WTC11 (cell line): ENCODE data around the gene CDC5L. TPM values are rescaled to one million over a fixed set of nuclear protein-coding genes. Genes with fewer than 3 reads are reported as not detected.

Source experiments
- ATAC-seq: fragments of 200-7000 bp; cut with Tn5 transposase; 2 replicates; pipeline ENCODE4 v1.10.0; 2021; ENCODE audit warnings: mild to moderate bottlenecking, moderate library complexity
- CTCF ChIA-PET: fragments of 300-600 bp; sonication (Branson Sonifier 250); formaldehyde crosslinking; loops from one replicate; lab custom pipeline; 2021; ENCODE audit warnings: antibody characterized with exemption; lab: Charles Lee
- POLR2A ChIA-PET: fragments of 350-600 bp; sonication (Branson Sonifier 250); formaldehyde crosslinking; loops from one replicate; lab custom pipeline; 2021; ENCODE audit warnings: antibody characterized with exemption; lab: Charles Lee
- DNase-seq: peaks from one replicate; pipeline ENCODE4 v3.0.0; 2021; ENCODE audit warnings: low spot score
- H3K27ac Mint-ChIP-seq: 2 replicates; pipeline ENCODE4 v1.8.0; 2021; ENCODE audit warnings: mixed read lengths
- H3K27me3 Mint-ChIP-seq: 2 replicates; pipeline ENCODE4 v1.8.0; 2021; ENCODE audit warnings: low read depth, mild to moderate bottlenecking, moderate library complexity, mixed read lengths
- H3K36me3 Mint-ChIP-seq: 2 replicates; pipeline ENCODE4 v1.8.0; 2021; ENCODE audit warnings: mixed read lengths
- H3K4me1 Mint-ChIP-seq: 2 replicates; pipeline ENCODE4 v1.8.0; 2022; ENCODE audit warnings: mixed read lengths
- H3K4me3 Mint-ChIP-seq: 2 replicates; pipeline ENCODE4 v1.8.0; 2021; ENCODE audit warnings: mild to moderate bottlenecking, moderate library complexity, mixed read lengths
- H3K9me3 Mint-ChIP-seq: 2 replicates; pipeline ENCODE4 v1.8.0; 2021; ENCODE audit warnings: mixed read lengths
- AR ChIP-seq: fragments of 250-450 bp; sonication (Bioruptor Pico); IDR thresholded peaks from 2 replicates; pipeline ENCODE4 v1.9.0; 2021; ENCODE audit warnings: mild to moderate bottlenecking
- ARID4B ChIP-seq: sonication (generic); formaldehyde crosslinking; IDR thresholded peaks from 2 replicates; pipeline ENCODE4 v1.8.0; 2023; ENCODE audit warnings: missing genetic modification reagents, mild to moderate bottlenecking, borderline replicate concordance
- ATF6 ChIP-seq: sonication (generic); formaldehyde crosslinking; IDR thresholded peaks from 2 replicates; pipeline ENCODE4 v1.8.1; 2023; ENCODE audit warnings: mild to moderate bottlenecking, missing genetic modification reagents
- E2F4 ChIP-seq: sonication (generic); formaldehyde crosslinking; IDR thresholded peaks from 2 replicates; pipeline ENCODE4 v1.8.1; 2022; ENCODE audit warnings: low read depth, mild to moderate bottlenecking, moderate library complexity, missing genetic modification reagents, borderline replicate concordance
- ELF4 ChIP-seq: sonication (generic); formaldehyde crosslinking; IDR thresholded peaks from 2 replicates; pipeline ENCODE4 v1.8.1; 2022; ENCODE audit warnings: low read depth, mild to moderate bottlenecking, moderate library complexity, missing genetic modification reagents
- GTF2I ChIP-seq: fragments of 250-450 bp; sonication (Bioruptor Pico); conservative IDR thresholded peaks from 2 replicates; pipeline ENCODE4 v1.4.0; 2021; ENCODE audit warnings: mild to moderate bottlenecking
- JAZF1 ChIP-seq: fragments of 250-450 bp; sonication (Bioruptor Pico); IDR thresholded peaks from 2 replicates; pipeline ENCODE4 v1.9.0; 2021; ENCODE audit warnings: moderate library complexity, mild to moderate bottlenecking, inconsistent platforms
- NFATC4 ChIP-seq: fragments of 250-450 bp; sonication (Bioruptor Pico); IDR thresholded peaks from 2 replicates; pipeline ENCODE4 v1.9.0; 2021; ENCODE audit warnings: mild to moderate bottlenecking
- NFYB ChIP-seq: sonication (generic); formaldehyde crosslinking; conservative IDR thresholded peaks from 2 replicates; pipeline ENCODE4 v1.8.0; 2022; ENCODE audit warnings: low read depth, missing genetic modification reagents
- NR2C2 ChIP-seq: sonication (generic); formaldehyde crosslinking; IDR thresholded peaks from 2 replicates; pipeline ENCODE4 v1.8.0; 2022; ENCODE audit warnings: mild to moderate bottlenecking, missing genetic modification reagents
- OVOL2 ChIP-seq: fragments of 250-450 bp; sonication (Bioruptor Pico); IDR thresholded peaks from 2 replicates; pipeline ENCODE4 v1.9.0; 2021; ENCODE audit warnings: mild to moderate bottlenecking, borderline replicate concordance
- PRRX2 ChIP-seq: fragments of 250-450 bp; sonication (Bioruptor Pico); IDR thresholded peaks from 2 replicates; pipeline ENCODE4 v1.8.0; 2021; ENCODE audit warnings: mild to moderate bottlenecking
- RORB ChIP-seq: fragments of 250-450 bp; sonication (Bioruptor Pico); IDR thresholded peaks from 2 replicates; pipeline ENCODE4 v1.9.0; 2021; ENCODE audit warnings: mild to moderate bottlenecking
- ZNF263 ChIP-seq: sonication (generic); formaldehyde crosslinking; IDR thresholded peaks from 2 replicates; pipeline ENCODE4 v1.8.1; 2022; ENCODE audit warnings: low read depth, mild to moderate bottlenecking, moderate library complexity, missing genetic modification reagents
- ZNF281 ChIP-seq: sonication (generic); formaldehyde crosslinking; IDR thresholded peaks from 2 replicates; pipeline ENCODE4 v1.8.0; 2023; ENCODE audit warnings: mild to moderate bottlenecking, missing genetic modification reagents
- ZNF396 ChIP-seq: fragments of 250-450 bp; sonication (Bioruptor Pico); IDR thresholded peaks from 2 replicates; pipeline ENCODE4 v1.8.0; 2021; ENCODE audit warnings: mild to moderate bottlenecking, moderate library complexity, borderline replicate concordance
- total RNA-seq: library from RNA; stranded (reverse); gene quantifications from 3 replicates; pipeline ENCODE4 v1.2.3, GENCODE V29; 2021

The CDC5L gene
- total RNA-seq, 1 experiment from 2014 or later: 23.5 TPM

- ChIA-PET CTCF (interaction anchor here (1.6 to 5.0 kb wide), 11 partner anchors 9 to 1445 kb away, joined by 7 to 186 read pairs (median 25); no protein-coding TSS in a partner anchor), POLR2A (no interaction called here)
- no peak for TF ChIP-seq ATF6 (CRISPR knock-in tag)
- TF ChIP-seq AR (CRISPR knock-in tag): no peak
- Mint-ChIP-seq H3K4me3 (no peak overlapping the region), H3K4me1 (peaks cover 45% of the 10 kb centered on the region), H3K9me3 (no peaks in the 10 kb centered on the region), H3K27ac (no peak overlapping the region), H3K36me3 (no peaks in the 10 kb centered on the region), H3K27me3 (peaks cover 2% of the 10 kb centered on the region; the same call in 1 of the 2 replicates)
- no peak for ATAC-seq
- no peak for DNase-seq
Observed at GRCh38 chr6:44476849-44477248, 89.3 kb downstream of the CDC5L start.

- TF ChIP-seq NR2C2 (CRISPR knock-in tag) (no peak), JAZF1 (CRISPR knock-in tag) (no peak)
- H3K4me1 Mint-ChIP-seq: peaks cover 42% of the 10 kb centered on the region
- CTCF ChIA-PET: interaction anchor here (0.7 to 5.0 kb wide), 5 partner anchors 8 to 177 kb away, joined by 3 to 186 read pairs (median 82); no protein-coding TSS in a partner anchor
- no peaks in the 10 kb centered on the region for H3K9me3 Mint-ChIP-seq
- H3K27ac Mint-ChIP-seq: no peak overlapping the region
- POLR2A ChIA-PET: no interaction called here
- no peak overlapping the region for H3K4me3 Mint-ChIP-seq
- peaks cover 2% of the 10 kb centered on the region; the same call in 1 of the 2 replicates for H3K27me3 Mint-ChIP-seq
- ATAC-seq: no peak
- no peaks in the 10 kb centered on the region for H3K36me3 Mint-ChIP-seq
- no peak for DNase-seq
Observed at GRCh38 chr6:44477293-44477894, 89.9 kb downstream of the CDC5L start.

GRCh38 chr6:44478158-44478557 lies 90.7 kb downstream of the CDC5L start:
- Mint-ChIP-seq H3K4me1 (peaks cover 35% of the 10 kb centered on the region), H3K4me3 (no peak overlapping the region), H3K27ac (no peak overlapping the region), H3K27me3 (peaks cover 2% of the 10 kb centered on the region; the same call in 1 of the 2 replicates), H3K36me3 (no peaks in the 10 kb centered on the region), H3K9me3 (no peaks in the 10 kb centered on the region)
- no peak for DNase-seq
- no peak for ATAC-seq
- ChIA-PET CTCF (interaction anchor here (0.7 to 5.0 kb wide), 4 partner anchors 8 to 176 kb away, joined by 3 to 97 read pairs (median 42); no protein-coding TSS in a partner anchor), POLR2A (no interaction called here)
- no peak for TF ChIP-seq PRRX2 (CRISPR knock-in tag)
- TF ChIP-seq NFYB (CRISPR knock-in tag): no peak
- no peak for TF ChIP-seq ZNF281 (CRISPR knock-in tag)
- TF ChIP-seq RORB (CRISPR knock-in tag): no peak
- TF ChIP-seq ELF4 (CRISPR knock-in tag): no peak
- no peak for TF ChIP-seq OVOL2 (CRISPR knock-in tag)
- TF ChIP-seq ZNF396: no peak
- TF ChIP-seq ZNF263: no peak
- no peak for TF ChIP-seq NFATC4 (CRISPR knock-in tag)
- TF ChIP-seq E2F4 (CRISPR knock-in tag): no peak
- TF ChIP-seq ARID4B: no peak
- TF ChIP-seq GTF2I (CRISPR knock-in tag): no peak
